Heart left ventricle (tissue), 16 donors: ENCODE data around the gene PHC3. TPM values are rescaled to one million over a fixed set of nuclear protein-coding genes. Genes with fewer than 3 reads are reported as not detected.
A peak's percentile ranks its signal among the peaks of the same experiment; 100 is the strongest.

Experiments
- ATAC-seq, 4 donors: fragments of 200-7000 bp; cut with Tn5 transposase; one replicate each; pipeline ENCODE4 v1.9.1; 2020 to 2022; ENCODE audit warnings: moderate library complexity in 4 of 4, mild to moderate bottlenecking in 3 of 4, moderate number of reproducible peaks in 1 of 4
- DNase-seq, 5 donors: peaks; one replicate each; pipeline ENCODE4 v3.0.0-alpha.2; 2020
- H3K27ac ChIP-seq, 12 donors: fragments of 200-600 bp; sonication (generic) in 4 of 12; one replicate each; pipeline versions ENCODE4 v1.5.0 to v1.8.0; 2016 to 2022; ENCODE audit warnings: mild to moderate bottlenecking in 2 of 12
- H3K27me3 ChIP-seq, 9 donors: fragments of 200-600 bp; sonication (generic) in 2 of 9; one replicate each; pipeline versions ENCODE4 v1.5.1 to v1.8.0; 2016 to 2022; ENCODE audit warnings: mild to moderate bottlenecking in 3 of 9
- H3K36me3 ChIP-seq, 9 donors: fragments of 200-600 bp; sonication (generic) in 2 of 9; one replicate each; pipeline versions ENCODE4 v1.5.0 to v1.8.0; 2018 to 2022; ENCODE audit warnings: mild to moderate bottlenecking in 2 of 9
- H3K4me1 ChIP-seq, 12 donors: fragments of 200-600 bp; sonication (generic) in 4 of 12; one replicate each; pipeline versions ENCODE4 v1.5.0 to v1.8.0; 2016 to 2022; ENCODE audit warnings: mild to moderate bottlenecking in 3 of 12
- H3K4me3 ChIP-seq, 12 donors: fragments of 200-600 bp; sonication (generic) in 4 of 12; one replicate each; pipeline versions ENCODE4 v1.5.0 to v1.8.0; 2017 to 2022; ENCODE audit warnings: mild to moderate bottlenecking in 9 of 12, moderate library complexity in 4 of 12
- H3K9me3 ChIP-seq, 12 donors: fragments of 200-600 bp; sonication (generic) in 4 of 12; one replicate each; pipeline versions ENCODE4 v1.5.0 to v1.8.0; 2016 to 2022; ENCODE audit warnings: mild to moderate bottlenecking in 1 of 12
- CTCF ChIP-seq, 12 donors: fragments of 200-600 bp; sonication (generic) in 4 of 12; IDR thresholded peaks; one replicate each; pipeline versions ENCODE4 v1.5.0 to v1.8.0; 2018 to 2022; ENCODE audit warnings: antibody characterized with exemption in 12 of 12, mild to moderate bottlenecking in 5 of 12
- POLR2A ChIP-seq, 2 donors: fragments of 450-650 bp; IDR thresholded peaks; one replicate each; pipeline ENCODE4 v1.6.1; 2017; ENCODE audit warnings: antibody characterized with exemption in 2 of 2, mild to moderate bottlenecking in 2 of 2, moderate library complexity in 2 of 2
- WGBS, 4 donors: extraction: QIAGEN DNeasy Blood & Tissue Kit in 2 of 4; methylation state at CpG; one replicate each; pipeline versions ENCODE4 v1.1.5 to v1.1.7; 2013 to 2018; 5-methylcytosine and 5-hydroxymethylcytosine counted together
- intact Hi-C, 10 donors: fragments of 100-400 bp; cut with DNase I; formaldehyde crosslinking; loops; one replicate each; pipeline versions ENCODE4 v1.11.1 to v1.14.2; 2022
- polyA plus RNA-seq, 2 donors: library from polyadenylated mRNA; stranded (reverse); fragments of 200-250 nt; gene quantifications; one replicate each; pipeline ENCODE4 v1.2.3, GENCODE V29; 2013
- total RNA-seq, 9 donors: library from RNA; depleted of rRNA in 2 of 9; stranded (reverse); fragments of >200 nt in 2 of 9; fragmentation: NEBNext Ultra II Directional in 3 of 9; extraction: Animal tissue kit (Norgen Biotek cat#: 25700) in 3 of 9; gene quantifications; one replicate each; pipeline versions ENCODE4 v1.1.0 to v1.2.4, GENCODE V29; 2016 to 2023
- donor health status: ischemic (EF 13 %, LVEDD 7.1; RV severe dilation, severe dysfunction).
- donor health status: healthy with polysubstance abuse.
- donor health status: DM: no; HTN: yes; CAD: no.
- donor health status: DM: no; HTN: no; CAD: no.
- donor health status: ischemic (EF 25% LVEDD 6.9; RV normal size, moderate dysfunction).
- donor health status: ischemic (EF 25% LVEDD 5.7; RV mildly dilated, moderate dysfunction).
- donor health status: healthy.
- donor health status: DM: yes; HTN: yes; CAD: no.
- donor health status: ischemic (EF 35%, LVEDD 5.7; RV mildly dilated, moderate dysfunction).
- donor health status: nonischemic (EF 11% LVEDD 7.7; RV severe dilation, severe dysfunction).
- donor health status: DM: yes; HTN: yes; CAD: no.
- donor health status: PGD.
- donor health status: ischemic (EF 29% LVEDD 5.4; RV normal size, mild dysfunction).
- donor health status: nonischemic (EF 23%, LVEDD 6.1; RV moderate dilation, normal function).

The PHC3 gene
- total and polyA plus RNA-seq, 11 donors: 5.7 to 83.8 (median 42.4) TPM

DNA sequence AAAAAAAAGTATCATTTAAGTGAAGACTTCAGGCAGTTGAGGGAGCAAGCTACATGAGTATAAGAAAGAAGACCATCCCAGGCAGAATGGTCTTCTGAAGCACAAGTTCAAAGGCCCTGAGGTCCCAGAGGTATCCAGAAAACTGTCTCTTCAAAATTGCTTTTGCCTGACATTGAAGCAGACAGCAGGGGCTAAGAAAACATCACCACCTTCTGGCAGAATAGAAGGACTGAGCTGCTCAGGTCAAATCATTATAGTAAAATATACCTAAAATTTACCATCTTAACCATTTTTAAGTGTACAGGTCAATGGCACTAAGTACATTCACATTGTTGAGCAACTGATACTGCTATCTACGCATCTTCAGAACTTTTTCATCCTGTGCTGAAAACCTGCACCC, 127.3 kb downstream of the PHC3 start:
- Histone ChIP-seq H3K4me1 (peaks cover 0 to 12% (median 0%) of the 10 kb centered on the region in 12 donors), H3K27me3 (no peaks in the 10 kb centered on the region), H3K36me3 (no peaks in the 10 kb centered on the region), H3K4me3 (no peak overlapping the region), H3K9me3 (no peaks in the 10 kb centered on the region), H3K27ac (no peak overlapping the region)
- ATAC-seq (no peak), DNase-seq (no peak)
- intact Hi-C loops: no loop called here
- WGBS, 4 donors: 90 to 100% (median 96%) methylated on average over 1 of the region's 1 CpG
- TF ChIP-seq CTCF (IDR thresholded peaks at IDR 0.05): peak in 3 of 12 donors; percentile 10 to 12 (median 10)
- no peak for TF ChIP-seq POLR2A (IDR thresholded peaks at IDR 0.05)

DNA sequence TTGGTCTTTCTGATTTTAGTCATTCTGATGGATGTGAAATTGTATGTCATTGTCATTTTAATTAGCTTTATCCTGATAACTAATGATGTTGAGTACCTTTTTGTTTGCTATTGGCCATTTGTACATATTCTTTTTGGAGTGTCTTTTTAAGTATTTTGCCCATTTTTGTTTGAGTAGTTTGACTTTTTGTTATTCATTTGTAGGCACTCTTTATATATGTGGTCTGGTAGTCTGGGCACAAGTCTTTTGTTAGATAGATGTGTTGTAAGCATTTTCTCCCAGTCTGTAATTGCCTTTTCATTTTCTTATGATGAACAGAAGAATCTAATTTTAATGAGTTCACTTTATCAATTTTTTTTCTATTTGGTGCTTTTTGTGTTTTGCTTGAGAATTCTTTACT, 129.1 kb downstream of the PHC3 start:
- H3K4me1 ChIP-seq: peaks cover 0 to 9% (median 0%) of the 10 kb centered on the region in 12 donors
- intact Hi-C loops: no loop called here
- H3K9me3 ChIP-seq: no peaks in the 10 kb centered on the region
- H3K36me3 ChIP-seq: no peaks in the 10 kb centered on the region
- TF ChIP-seq POLR2A (IDR thresholded peaks at IDR 0.05) (no peak), CTCF (IDR thresholded peaks at IDR 0.05) (no peak)
- ATAC-seq: no peak
- no peak overlapping the region for H3K27ac ChIP-seq
- DNase-seq: no peak
- H3K27me3 ChIP-seq: no peaks in the 10 kb centered on the region
- H3K4me3 ChIP-seq: no peak overlapping the region

DNA sequence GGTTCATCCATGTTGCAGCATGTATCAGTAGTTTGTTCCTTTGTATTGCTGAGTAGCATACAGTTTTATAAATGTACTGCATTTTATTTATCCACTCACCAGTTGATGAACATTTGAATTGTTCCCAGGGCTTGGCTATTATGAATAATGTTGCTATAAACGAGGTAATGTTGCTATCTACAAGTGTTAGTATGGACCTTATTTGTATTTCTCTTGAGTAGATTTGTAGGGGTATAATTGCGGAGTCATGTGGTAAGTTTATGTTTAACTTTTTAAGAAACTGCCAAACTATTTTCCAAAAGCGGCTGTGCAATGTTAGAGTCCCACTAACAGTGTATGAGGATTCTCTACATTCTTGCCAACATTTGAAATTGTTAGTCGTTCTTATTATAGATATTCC, 130.8 kb downstream of the PHC3 start:
- Histone ChIP-seq H3K27me3 (no peaks in the 10 kb centered on the region), H3K27ac (no peak overlapping the region), H3K9me3 (no peaks in the 10 kb centered on the region), H3K36me3 (no peaks in the 10 kb centered on the region), H3K4me1 (peaks cover 0 to 9% (median under 1%) of the 10 kb centered on the region in 12 donors), H3K4me3 (no peak overlapping the region)
- intact Hi-C loops: no loop called here
- no peak for ATAC-seq
- TF ChIP-seq POLR2A (IDR thresholded peaks at IDR 0.05): no peak
- TF ChIP-seq CTCF (IDR thresholded peaks at IDR 0.05): no peak
- 92 to 95% (median 94%) methylated on average over 4 of the region's 4 CpGs for WGBS, 4 donors
- no peak for DNase-seq

- no peaks in the 10 kb centered on the region for H3K36me3 ChIP-seq
- H3K4me3 ChIP-seq: no peak overlapping the region
- peak in 3 of 4 donors; percentile 59 to 79 (median 66) for ATAC-seq
- peak in 2 of 5 donors; percentile 46 to 48 for DNase-seq
- no peak overlapping the region for H3K27ac ChIP-seq
- 47 to 60% (median 51%) methylated on average over 9 to 10 of the region's 10 CpGs for WGBS, 4 donors
- TF ChIP-seq POLR2A (IDR thresholded peaks at IDR 0.05): no peak
- no peak for TF ChIP-seq CTCF (IDR thresholded peaks at IDR 0.05)
- no peaks in the 10 kb centered on the region for H3K27me3 ChIP-seq
- peaks cover 0 to 10% (median 1%) of the 10 kb centered on the region in 12 donors for H3K4me1 ChIP-seq
- H3K9me3 ChIP-seq: no peaks in the 10 kb centered on the region
- intact Hi-C loops: loop anchor here in 1 of 10 donors (10.0 kb wide), 1 partner anchor 185 kb away; the partner anchor contains the start of gene LRRC31
Observed at GRCh38 chr3:170049146-170050000, 132.2 kb downstream of the PHC3 start.
